ENCODE data around the gene HDAC4.

Gene HDAC4

DNA sequence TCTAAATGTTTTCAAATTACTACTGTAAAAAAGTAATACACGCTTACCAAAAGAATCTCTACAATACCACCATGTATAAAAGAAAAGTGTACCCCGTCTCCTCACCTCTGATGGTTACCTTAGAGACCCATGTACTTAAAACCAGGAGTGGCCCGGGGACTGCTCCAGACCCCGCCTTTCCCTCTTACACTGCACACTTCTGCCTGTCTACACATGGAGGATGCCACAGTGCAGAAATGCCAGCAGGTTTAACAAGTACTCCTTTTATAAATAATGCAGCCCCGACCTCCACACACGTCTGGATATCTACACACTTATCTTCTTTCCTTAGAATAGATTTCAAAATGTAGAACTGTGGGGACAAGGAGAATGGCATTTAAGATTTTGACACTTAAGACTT is 5.3 kb downstream of the HDAC4 start:
- DNase-seq: no peak

DNA sequence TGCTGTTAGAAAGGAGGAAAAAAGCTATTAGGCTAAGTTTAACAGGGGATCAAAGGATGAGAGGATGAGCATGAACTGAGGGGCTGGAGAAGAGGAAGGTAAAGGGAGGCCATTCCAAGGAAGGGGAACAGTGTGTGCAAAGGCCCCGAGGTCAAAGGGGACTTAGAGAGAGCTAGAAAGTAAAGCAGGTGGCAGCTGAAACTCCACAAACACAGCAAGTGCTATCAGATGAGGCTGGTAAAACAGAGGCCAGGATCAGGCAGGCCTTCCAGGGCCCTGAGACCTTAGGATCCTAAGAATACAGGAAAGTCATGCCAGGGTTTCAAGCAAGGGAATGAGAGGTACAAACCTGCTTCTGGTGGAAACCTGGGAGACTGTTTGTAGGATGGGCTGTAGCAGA is 5.8 kb downstream of the HDAC4 start:
- DNase-seq: no peak

DNA sequence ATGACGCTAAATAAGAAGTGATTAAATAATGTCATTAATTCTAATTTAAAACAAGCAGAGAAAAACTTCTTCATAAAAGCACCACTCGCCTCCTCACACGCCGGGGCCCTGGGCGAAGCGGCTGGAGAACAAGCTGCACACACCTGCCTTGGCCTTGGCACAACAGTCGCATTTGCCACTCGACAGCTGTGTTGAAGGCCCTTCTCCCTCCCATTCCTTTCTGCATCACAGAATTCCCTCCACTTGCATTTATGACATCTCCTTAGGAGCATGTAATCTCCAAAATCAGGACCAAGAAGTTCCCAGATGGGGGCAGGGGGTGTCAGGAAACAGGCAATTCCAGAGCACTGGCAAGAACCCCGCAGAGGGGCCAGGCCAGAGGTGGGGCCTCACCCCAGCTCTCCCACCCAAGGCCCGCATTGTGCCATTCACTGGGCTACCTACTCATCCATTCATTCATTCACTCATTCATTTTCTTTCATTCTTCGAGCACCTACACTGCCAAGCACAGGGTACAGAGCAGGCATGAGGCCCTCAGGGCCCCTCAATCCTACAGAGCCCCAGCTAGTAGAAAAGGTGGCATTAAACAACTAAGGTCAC is 6.4 kb downstream of the HDAC4 start:
- DNase-seq: no peak

DNA sequence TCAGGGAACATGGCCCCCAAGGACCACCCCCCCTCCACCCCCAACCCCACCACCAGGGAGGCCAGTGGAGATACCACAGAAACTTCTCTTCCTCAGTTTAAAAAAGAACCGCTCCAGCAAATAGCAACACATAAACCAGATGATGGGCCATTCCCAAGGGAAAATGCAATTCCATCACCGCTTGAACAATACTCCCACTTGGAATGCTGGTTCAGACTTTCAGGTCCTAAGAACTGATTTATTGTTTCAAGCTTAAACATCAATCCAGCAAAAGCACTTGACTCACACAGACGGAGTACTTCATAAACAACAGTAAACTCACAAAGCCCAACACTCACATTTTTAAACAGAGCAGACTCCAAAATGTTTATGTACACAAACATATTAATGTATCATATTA is 6.9 kb downstream of the HDAC4 start:
- DNase-seq: no peak

DNA sequence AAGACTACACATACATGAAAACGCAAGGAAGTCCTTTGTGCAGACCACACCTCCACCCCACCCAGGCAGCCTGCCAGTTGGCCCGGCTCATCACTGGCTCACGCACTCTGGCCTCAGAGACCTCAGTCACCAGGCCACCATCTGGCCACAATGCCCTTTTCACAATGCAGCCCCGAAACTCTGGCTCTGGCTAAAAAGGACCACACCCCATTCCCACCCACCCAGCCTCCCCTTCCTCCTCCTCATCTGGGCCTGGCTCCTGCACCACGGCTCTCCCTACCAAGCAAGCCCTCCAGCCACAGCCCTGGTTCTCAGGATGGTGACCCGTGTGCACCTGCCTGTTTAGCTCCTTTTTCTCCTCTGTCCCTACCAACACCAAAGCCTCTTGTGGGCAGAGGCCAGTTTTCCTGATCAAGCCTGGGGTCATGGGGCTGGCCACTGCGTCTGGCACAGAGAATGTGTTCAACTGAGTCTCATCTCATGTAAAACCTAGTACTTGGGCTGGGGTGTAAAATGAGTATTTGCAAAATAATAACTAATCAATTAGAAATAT is 7.4 kb downstream of the HDAC4 start:
- DNase-seq: no peak

DNA sequence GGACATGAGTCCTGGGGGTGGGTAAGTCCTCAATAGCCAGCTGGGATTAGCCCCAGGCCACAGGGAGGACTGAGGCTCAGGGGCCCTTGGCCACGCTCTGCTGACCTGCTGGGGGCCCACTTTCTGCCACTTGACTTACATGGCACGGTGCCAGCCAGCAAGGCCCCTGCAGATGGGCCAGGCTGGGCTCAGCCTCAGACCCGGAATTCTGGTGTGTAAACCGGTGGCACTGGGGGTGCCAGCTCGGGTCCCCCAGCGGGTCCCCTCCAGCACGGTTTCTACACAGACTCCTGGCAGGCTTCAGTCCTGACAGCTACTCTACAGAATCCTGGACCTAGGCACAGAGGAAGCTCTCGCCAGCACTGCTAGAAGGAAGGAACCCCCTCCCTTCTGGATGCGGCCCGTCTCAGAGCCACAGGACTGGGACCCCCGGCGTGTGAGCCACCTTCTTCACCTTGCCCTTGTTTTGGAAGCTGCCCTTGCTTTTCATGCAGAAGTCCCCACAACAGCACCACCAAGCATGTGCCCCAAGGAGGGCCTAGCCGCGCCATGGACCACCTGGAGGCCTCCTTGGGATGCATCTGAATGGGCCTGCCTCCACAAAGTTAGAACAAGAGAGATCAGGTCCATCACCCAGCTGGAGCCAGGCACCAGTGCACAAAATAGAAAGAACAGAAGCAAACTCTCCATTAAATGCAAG is 8.0 kb downstream of the HDAC4 start:
- no peak for DNase-seq

DNA sequence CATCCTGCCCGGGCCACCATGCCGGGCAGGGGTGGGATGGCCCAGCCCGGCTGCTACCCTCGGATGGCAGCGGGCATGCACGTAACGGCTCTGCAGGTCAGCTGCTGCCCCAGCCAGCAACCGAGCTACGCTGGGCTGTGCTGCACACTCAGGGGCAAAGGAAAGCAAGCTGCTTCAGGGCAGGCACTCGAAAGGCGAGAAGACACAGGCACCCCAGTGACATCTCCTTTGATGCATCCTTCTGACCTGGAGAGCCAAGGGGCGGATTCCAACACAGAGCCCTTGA is 8.8 kb downstream of the HDAC4 start:
- no peak for DNase-seq

DNA sequence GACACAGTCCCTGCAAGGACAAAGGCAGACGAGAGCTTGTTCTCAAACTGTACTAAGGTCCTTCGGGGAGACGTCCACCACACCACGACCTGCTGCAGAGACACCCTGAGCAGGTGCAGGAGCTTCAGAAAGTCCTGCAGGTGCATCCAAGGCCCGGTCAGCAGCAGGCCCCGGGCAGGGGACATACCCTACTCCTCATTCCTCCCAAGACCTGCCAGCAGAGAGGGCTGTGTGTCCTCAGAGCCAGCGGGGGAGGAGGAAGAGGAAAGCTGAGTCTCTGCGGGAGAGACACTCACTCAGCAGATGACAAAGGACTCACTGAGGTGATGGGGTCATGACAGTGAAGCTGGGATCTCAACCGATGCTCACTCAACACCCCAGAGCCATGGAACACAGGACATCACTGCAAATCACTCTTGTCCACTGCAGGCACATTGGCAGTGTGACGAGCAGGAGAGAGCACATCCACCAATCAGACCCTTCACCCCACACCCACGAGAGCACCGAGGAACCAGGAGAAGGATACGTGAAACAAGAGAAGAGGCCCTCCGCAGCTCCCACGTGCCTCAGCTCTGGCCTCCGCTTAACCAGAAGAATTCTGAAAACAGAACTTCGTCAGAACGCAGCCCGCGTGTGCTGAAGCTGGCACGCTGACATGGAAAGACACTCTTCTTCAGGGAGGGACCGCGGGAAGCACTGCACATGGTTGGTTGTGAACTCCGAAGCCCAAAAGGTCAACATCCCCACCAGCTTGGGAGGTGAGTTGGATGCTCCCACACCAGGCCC is 9.3 kb downstream of the HDAC4 start:
- no peak for DNase-seq

DNA sequence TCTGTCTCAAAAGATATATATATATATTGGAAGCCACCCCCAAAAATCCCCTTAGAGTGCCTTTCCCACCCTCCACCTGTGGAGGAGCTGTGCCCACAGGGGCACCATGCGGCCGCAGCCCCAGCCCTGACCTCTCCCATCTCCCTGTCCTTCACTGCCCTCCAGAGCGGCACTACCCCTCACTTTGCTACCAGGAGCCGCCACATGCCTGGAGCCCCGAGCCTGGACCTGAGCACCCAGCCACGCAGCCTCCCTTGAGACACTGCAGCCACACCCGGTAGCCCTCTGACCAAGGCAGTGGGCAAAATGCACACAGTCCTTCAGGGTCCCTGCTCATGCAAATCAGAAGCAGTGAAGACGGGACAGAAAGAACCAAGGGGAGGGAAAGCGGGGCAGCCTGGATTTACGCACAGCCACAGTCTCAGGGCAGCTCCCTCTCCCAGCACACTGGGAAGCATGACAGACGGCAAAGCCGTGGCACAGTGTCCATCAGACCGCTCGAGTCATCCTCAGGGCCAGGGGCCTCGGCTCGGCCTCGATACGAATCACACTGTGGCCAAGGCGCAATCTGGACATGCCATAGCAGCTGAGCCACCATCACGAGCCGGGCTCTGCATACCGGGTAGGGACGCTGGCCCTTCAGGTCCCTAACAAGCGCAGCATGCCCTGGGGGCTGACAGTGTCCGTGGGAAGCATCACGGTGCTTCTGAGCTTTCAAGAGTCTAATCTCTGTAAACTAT is 10.1 kb downstream of the HDAC4 start:
- no peak for DNase-seq

DNA sequence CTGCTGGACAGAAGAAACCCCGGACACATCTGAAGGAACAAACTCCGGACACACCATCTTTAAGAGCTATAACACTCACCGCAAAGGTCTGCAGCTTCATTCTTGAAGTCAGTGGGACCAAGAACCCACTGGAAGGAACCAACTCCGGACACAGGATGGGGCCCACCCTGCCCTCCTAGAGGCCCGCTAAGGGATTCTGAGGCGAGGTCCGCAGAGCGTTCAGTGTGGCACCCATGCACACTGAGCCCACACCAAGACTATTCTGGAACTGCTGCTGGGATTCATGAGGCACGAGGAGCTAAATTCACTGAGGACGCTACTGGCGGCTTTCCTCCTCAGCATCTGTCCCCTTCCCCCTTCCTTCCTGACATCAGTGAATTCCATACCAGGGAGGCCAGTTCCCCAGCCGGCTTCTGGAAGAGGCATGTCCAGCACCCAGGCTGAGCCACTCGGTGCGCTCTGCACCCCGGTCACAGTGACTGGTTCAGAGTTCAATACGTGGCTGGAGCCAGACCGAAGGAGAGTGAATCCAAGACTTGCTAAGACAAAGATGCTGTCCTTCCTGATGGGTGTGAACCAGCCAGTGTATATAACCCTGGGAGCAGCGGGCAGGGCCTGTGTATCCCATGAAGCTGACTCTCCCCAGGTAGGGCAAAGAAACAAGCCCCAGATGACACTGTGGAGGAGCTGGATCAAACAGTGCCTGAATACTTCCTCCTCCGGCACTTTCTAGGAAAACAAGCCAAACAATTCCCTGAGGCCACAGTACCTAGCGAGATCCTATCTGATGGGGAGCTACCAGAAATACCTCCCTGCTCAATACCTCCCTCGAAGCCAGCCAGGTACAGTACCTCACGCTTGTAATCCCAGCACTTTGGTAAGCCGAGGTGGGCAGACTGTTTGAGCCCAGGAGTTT is 11.1 kb downstream of the HDAC4 start:
- DNase-seq: no peak

DNA sequence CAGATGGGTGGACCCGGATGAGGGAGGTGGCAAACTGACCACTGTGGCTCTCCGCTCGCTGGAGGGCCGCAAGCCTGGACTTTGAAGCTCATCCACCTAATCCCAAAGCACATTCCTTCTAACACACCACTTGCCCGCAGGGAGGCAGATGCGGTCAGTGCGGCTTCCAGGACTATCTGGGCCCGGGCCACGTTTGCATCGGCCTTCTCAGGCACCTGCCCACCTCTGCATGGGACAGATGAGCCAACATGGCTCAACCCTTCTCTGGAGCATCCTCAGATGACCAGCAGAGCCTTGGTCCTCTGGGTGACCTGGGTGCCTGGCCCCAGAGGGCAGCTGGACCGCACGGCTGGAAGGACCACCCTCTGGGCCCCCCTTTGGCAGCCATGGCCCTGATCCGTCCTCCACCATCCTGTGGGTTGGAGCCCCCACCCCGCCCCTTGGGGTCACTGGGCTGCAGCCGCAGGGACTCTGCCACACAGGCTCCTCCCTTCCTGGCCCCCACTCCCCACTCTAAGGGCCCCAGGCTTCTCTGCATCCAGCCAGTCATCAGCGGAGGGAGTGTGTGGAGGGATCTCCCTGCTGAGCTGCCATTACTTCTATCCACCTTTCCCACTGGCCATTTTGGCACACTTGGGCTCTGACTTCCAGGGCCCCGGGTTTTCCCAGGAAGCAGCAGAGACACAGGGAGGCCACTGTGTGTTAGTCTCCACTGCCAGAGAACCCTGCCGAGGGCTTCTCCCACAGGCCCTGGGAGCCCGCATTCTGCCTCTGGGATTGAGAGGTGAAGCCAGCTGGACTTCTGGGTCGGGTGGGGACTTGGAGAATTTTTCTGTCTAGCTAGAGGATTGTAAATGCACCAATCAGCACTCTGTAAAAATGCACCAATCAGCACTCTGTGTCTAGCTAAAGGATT is 12.3 kb downstream of the HDAC4 start:
- no peak for DNase-seq

DNA sequence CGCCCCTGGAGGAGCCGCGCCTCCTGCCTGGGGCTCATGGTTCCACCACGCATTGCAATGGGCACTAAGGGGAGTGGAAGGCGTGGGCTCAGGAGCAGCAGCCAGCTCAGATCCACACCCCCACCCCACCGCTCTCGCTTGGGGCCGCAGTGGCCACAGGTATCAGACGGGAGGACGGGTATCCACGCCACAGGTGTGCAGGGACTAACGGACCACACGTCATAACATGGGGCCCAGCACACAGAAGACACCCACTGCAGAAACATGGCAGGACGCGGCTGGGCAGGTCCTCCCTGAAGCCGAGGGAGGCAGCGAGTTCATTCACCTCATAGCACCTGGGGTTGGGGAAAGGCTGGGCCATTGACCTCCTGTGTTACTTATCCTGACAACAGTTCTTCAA is 13.0 kb downstream of the HDAC4 start:
- no peak for DNase-seq

DNA sequence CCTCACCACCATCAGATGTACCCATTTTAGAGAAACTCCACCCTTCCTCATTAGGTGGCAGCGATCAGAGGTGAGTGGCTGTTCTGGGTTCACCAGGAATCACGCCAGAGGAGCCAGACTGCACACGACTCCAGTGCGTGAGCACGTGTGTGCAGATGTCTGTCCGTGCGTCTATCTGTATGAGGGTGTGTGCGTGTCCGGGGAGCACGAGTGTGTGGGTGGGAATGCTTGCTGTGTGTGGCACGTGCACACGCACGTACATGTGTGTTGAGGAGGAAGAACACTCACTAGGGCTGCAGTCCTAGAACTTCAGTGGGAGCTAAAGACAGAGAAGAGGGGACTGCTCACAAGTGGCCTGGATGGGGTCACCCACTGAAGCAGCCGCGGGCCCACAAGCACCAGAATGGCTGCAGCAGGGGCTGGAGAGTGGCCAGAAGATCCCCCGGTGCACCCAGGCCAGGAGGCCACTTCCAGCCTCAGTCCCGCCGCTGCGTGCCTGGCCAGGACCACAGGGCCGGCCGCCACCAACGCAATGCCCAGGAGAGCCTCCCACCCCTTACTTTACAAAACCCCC is 13.9 kb downstream of the HDAC4 start:
- no peak for DNase-seq

DNA sequence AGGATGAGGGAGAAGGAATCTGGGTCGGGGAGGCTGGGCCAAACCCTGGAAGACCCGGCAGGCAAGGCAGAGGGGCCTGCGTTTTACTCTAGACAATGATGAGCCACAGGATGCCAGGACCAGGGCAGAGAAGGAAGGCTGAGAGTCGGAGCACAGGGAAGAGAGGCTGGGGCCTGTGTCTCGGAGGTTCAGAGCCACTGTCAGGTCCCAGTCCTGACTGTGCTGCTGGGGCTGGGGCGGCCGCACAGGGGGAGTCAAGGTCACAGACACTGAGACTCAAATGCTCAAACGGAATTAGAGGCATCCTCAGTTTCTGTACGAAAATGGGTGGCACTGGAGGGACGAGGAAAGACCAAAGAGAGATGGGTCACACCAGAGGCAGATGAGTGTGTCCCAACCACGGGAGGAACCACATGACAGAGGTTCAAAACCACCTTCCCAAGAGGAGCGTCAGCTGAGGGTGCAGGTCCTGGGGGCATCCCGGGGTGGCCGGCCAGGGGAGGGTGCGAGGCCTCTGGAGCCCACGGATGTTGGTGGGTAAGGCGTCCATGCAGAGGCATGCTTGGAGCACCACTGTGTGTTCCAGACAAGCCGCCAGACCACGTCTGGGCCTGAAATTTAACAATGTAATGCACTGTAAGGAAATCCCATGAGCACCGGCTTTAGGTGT is 14.7 kb downstream of the HDAC4 start:
- DNase-seq: no peak

DNA sequence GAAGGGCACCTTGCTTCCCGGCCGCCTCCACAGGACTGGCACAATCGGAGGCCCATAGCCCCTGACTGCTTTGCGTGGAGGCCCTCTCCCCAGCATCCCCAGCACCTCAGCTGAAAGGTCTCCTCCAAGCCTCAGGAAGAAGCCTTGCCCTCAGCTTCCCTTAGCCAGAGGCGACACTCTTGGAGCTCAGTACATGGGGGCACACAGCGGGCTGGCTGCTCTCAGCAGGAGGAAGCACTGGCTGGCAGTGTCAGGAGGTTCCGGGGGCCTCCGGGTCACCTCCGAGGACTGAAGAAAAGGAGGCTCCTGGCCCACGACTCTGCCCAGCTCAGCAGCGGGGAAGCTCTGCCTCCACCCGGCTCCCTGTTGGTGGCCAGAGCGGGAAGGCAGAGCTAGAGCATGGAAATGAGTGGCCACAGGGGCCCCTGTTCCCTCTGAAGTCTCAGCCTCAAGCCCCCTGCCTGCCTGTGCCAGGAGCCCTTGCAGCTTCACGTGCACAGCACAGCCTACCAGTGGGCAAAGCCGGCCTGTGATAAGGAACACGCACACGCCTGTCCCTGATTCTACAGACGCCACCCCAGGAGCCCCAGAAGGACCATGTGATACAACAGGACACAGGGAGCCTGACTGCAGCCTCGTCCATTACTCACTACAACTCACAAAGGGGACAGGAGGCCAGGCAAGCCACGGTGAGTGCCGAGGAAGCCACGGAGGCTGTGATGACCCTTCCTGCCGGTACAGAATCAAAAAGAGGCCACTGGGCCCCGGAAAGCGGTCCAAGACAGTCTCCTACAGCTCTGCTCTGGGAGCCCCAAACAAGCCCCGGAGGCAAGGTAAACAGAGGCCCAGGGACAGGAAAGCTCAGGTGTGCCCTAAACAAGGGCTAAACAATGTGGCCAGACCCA is 15.5 kb downstream of the HDAC4 start:
- no peak for DNase-seq

DNA sequence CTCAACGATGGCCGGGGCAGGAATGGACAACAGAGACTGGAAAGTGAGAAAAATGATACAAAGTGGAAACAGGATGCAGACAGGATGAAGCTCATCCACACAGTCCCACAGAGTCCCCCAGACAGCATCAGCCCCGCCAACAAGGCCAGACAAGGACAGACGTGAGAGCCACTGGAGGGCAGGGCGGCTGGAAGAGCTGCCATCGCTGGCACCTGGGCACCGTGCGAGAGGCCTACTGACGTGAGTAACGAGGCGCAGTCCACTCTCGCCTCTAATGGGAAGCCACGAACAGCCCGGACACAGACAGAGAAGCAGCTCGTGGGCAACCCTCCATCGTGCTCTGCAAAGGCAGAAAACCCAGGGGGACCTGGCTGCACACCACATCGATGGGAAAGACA is 17.1 kb downstream of the HDAC4 start:
- no peak for DNase-seq

DNA sequence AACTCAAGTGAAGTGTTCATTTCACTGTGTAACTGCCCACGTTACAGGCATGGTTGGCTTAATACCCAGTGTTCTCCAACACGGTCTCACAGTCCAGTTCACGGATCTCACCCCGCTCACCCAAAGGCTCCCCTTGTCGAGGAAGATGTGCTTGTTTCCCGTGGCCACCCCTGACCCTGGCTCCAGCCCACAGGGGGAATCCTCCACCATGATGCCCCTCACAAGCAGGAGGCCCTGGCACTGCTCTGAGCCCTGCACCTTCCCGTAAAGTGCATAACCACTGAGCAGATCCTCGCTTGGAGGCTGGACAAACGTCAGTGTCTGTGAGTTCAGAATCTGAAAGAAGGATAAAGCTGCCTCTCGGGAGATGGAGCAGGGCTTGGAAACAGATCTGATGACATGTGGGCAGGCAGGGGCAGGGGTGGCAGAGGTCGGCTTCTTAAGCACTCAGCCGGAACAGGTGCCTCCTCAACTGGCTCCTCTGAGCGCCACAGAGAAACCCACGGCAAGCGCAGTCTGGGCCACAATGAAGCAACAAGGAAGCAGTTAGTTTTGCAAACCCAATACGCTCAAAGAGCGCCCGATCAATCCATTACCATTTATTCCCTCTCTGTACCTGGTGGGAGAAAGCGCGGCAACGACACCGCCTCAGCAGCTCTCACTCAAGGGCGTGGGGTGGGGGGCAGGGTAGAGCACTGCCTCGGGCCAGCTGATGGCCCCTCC is 17.6 kb downstream of the HDAC4 start:
- DNase-seq: no peak

DNA sequence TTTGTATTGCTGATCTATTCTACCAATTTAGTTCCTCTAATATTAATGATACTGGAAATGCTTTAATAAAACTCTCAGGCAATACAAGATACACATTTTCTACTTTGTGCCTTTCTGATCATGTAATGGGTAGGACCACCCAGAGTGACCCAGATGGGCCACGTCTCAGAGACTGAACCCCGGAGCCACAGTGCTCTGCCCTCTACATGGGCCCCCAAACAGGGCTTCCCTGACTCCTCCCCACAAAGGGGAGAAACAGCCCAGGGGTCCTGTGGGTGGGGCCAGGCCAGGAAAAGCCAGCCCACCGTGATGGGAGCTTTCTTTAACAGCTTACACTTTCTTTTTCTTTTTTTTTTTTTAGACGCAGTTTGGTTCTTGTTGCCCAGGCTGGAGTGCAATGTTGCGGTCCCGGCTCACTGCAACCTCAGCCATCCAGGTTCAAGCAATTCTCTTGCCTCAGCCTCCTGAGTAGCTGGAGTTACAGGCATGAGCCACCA is 18.4 kb downstream of the HDAC4 start:
- DNase-seq: no peak
